BE2C (cell line): ENCODE results near the gene C1orf159.

Source experiments
- DNase-seq: peaks from one replicate; pipeline ENCODE4 v3.0.0-alpha.2; 2020
- H3K27me3 ChIP-seq: fragments of 250-450 bp; sonication (Bioruptor Pico); 2 replicates; pipeline ENCODE4 v1.5.1; 2020; ENCODE audit warnings: mild to moderate bottlenecking
- H3K36me3 ChIP-seq: fragments of 250-450 bp; sonication (Bioruptor Pico); 2 replicates; pipeline ENCODE4 v1.5.1; 2020; ENCODE audit warnings: mild to moderate bottlenecking
- H3K4me1 ChIP-seq: fragments of 250-450 bp; sonication (Bioruptor Pico); 2 replicates; pipeline ENCODE4 v1.5.1; 2020
- H3K4me3 ChIP-seq: 2 replicates; pipeline ENCODE4 v1.5.1; 2011; ENCODE audit warnings: low read depth, low read length
- H3K9me3 ChIP-seq: fragments of 250-450 bp; sonication (Bioruptor Pico); 2 replicates; pipeline ENCODE4 v1.5.1; 2020
- CTCF ChIP-seq: IDR thresholded peaks from 2 replicates; pipeline ENCODE4 v1.5.1; 2012; ENCODE audit warnings: mild to moderate bottlenecking, low read depth, low read length

Gene C1orf159

DNA sequence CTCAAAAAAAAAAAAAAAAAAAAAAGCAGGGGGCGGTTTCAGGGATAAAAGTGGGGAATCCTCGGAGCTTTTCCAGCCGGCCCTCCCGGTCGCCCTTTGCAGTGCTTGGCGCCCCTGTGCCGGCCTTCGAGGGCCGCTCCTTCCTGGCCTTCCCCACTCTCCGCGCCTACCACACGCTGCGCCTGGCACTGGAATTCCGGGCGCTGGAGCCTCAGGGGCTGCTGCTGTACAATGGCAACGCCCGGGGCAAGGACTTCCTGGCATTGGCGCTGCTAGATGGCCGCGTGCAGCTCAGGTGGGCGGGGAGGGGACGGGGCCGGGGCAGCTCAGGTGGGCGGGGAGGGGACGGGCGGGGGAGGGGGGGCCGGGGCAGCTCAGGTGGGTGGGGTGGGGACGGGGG is 67.1 kb downstream of the C1orf159 start:
- Histone ChIP-seq H3K9me3 (no peaks in the 10 kb centered on the region), H3K4me3 (no peak overlapping the region), H3K4me1 (peaks cover 6% of the 10 kb centered on the region), H3K36me3 (no peaks in the 10 kb centered on the region), H3K27me3 (no peaks in the 10 kb centered on the region)
- DNase-seq, result no peak
- no peak for TF ChIP-seq CTCF

DNA sequence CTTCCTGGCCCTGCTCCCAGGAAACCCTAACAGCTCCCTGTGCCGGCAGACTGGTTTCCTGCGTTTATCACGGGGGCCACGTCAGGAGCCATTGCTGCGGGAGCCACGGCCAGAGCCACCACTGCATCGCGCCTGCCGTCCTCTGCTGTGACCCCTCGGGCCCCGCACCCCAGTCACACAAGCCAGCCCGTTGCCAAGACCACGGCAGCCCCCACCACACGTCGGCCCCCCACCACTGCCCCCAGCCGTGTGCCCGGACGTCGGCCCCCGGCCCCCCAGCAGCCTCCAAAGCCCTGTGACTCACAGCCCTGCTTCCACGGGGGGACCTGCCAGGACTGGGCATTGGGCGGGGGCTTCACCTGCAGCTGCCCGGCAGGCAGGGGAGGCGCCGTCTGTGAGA is 67.9 kb downstream of the C1orf159 start:
- H3K4me3 ChIP-seq, result no peak overlapping the region
- no peak for TF ChIP-seq CTCF
- H3K4me1 ChIP-seq, result peaks cover 6% of the 10 kb centered on the region
- no peak for DNase-seq
- H3K27me3 ChIP-seq, result no peaks in the 10 kb centered on the region
- no peaks in the 10 kb centered on the region for H3K9me3 ChIP-seq
- H3K36me3 ChIP-seq, result no peaks in the 10 kb centered on the region

DNA sequence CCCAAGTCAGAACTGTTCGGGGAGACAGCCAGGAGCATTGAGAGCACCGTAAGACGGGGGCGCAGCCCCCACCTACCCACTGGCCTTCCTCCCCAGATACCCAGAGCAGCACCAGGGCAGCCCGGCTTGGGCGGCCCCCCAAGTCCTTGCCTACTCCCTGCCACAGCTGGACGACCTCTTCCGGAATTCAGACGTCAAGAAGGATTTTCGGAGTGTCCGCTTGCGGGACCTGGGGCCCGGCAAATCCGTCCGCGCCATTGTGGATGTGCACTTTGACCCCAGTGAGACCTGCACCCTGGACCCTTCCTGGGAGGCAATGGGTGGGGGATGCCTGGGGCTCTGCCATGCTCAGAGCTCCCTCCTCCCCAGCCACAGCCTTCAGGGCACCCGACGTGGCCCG is 68.5 kb downstream of the C1orf159 start:
- TF ChIP-seq CTCF, result no peak
- H3K36me3 ChIP-seq, result no peaks in the 10 kb centered on the region
- DNase-seq, result no peak

GRCh38 chr1:1046767-1047166 is 69.1 kb downstream of the C1orf159 start:
- TF ChIP-seq CTCF, result no peak
- DNase-seq, result no peak
- H3K27me3 ChIP-seq, result no peaks in the 10 kb centered on the region
- H3K4me1 ChIP-seq, result peaks cover 6% of the 10 kb centered on the region
- no peak overlapping the region for H3K4me3 ChIP-seq
- H3K9me3 ChIP-seq, result no peaks in the 10 kb centered on the region
- no peaks in the 10 kb centered on the region for H3K36me3 ChIP-seq

More for the DNA sequence above, 68.5 kb downstream of the C1orf159 start:
- Histone ChIP-seq H3K4me3 (no peak overlapping the region), H3K27me3 (no peaks in the 10 kb centered on the region), H3K4me1 (peaks cover 6% of the 10 kb centered on the region), H3K9me3 (no peaks in the 10 kb centered on the region)

GRCh38 chr1:1046243-1046642 is 69.6 kb downstream of the C1orf159 start:
- Histone ChIP-seq H3K36me3 (no peaks in the 10 kb centered on the region), H3K4me3 (no peak overlapping the region), H3K27me3 (no peaks in the 10 kb centered on the region), H3K9me3 (no peaks in the 10 kb centered on the region), H3K4me1 (peaks cover 6% of the 10 kb centered on the region)
- DNase-seq, result no peak
- TF ChIP-seq CTCF, result no peak

DNA sequence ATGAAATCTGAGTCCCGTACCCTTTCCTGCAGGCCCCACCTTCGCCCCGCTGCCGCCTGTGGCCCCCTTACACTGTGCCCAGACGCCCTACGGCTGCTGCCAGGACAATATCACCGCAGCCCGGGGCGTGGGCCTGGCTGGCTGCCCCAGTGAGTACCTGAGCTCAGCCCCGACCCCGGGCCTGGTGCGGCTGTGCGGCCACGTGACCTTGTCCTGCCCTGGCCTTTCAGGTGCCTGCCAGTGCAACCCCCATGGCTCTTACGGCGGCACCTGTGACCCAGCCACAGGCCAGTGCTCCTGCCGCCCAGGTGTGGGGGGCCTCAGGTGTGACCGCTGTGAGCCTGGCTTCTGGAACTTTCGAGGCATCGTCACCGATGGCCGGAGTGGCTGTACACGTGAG is 70.8 kb downstream of the C1orf159 start:
- TF ChIP-seq CTCF, result no peak
- Histone ChIP-seq H3K27me3 (peaks cover 5% of the 10 kb centered on the region), H3K9me3 (no peaks in the 10 kb centered on the region), H3K4me3 (no peak overlapping the region), H3K36me3 (no peaks in the 10 kb centered on the region), H3K4me1 (peaks cover 4% of the 10 kb centered on the region)
- no peak for DNase-seq
